Glutamatergic neuron (in vitro differentiated cells): ENCODE results near the gene GNB2. TPM values are rescaled to one million over a fixed set of nuclear protein-coding genes. Genes with fewer than 3 reads are reported as not detected.
"Not testable (repeated sequence)": the region's sequence is repeated elsewhere in the genome, so short reads cannot be mapped to it uniquely, and the experiment has no call there.

Experiments
- DNase-seq: peaks from one replicate; pipeline ENCODE4 v3.0.0; 2022
- H3K27ac Mint-ChIP-seq: one replicate; pipeline ENCODE4 v1.8.0; 2020; ENCODE audit warnings: mild to moderate bottlenecking, mixed read lengths, inconsistent platforms; ENCODE audit not compliant: unreplicated experiment
- H3K27me3 Mint-ChIP-seq: one replicate; pipeline ENCODE4 v1.8.0; 2020; ENCODE audit warnings: mild to moderate bottlenecking, moderate library complexity, mixed read lengths, inconsistent platforms; ENCODE audit not compliant: unreplicated experiment
- H3K36me3 Mint-ChIP-seq: one replicate; pipeline ENCODE4 v1.8.0; 2020; ENCODE audit warnings: mild to moderate bottlenecking, mixed read lengths, inconsistent platforms; ENCODE audit not compliant: unreplicated experiment
- H3K4me1 Mint-ChIP-seq: one replicate; pipeline ENCODE4 v1.8.0; 2020; ENCODE audit warnings: mild to moderate bottlenecking, low read depth, mixed read lengths, inconsistent platforms; ENCODE audit not compliant: unreplicated experiment
- H3K4me3 Mint-ChIP-seq: one replicate; pipeline ENCODE4 v1.8.0; 2020; ENCODE audit warnings: mild to moderate bottlenecking, mixed read lengths, inconsistent platforms; ENCODE audit not compliant: unreplicated experiment
- H3K9me3 Mint-ChIP-seq: one replicate; pipeline ENCODE4 v1.8.0; 2020; ENCODE audit warnings: mild to moderate bottlenecking, moderate library complexity, mixed read lengths, inconsistent platforms; ENCODE audit not compliant: unreplicated experiment
- total RNA-seq: library from RNA; stranded (reverse); fragmentation: NEBNext Ultra II Directional; extraction: Animal tissue kit (Norgen Biotek cat#: 25700); gene quantifications from one replicate; pipeline ENCODE4 v1.2.1, GENCODE V29; 2021; ENCODE audit not compliant: unreplicated experiment
- TF ChIP-seq, protein P1 (sequence below): fragments of 200-600 bp; sonication (generic); IDR thresholded peaks from one replicate; pipeline ENCODE4 v1.5.0; 2021; ENCODE audit not compliant: partially characterized antibody, unreplicated experiment

Gene GNB2
- total RNA-seq, 1 donor from 2014 or later: 275 TPM

DNA sequence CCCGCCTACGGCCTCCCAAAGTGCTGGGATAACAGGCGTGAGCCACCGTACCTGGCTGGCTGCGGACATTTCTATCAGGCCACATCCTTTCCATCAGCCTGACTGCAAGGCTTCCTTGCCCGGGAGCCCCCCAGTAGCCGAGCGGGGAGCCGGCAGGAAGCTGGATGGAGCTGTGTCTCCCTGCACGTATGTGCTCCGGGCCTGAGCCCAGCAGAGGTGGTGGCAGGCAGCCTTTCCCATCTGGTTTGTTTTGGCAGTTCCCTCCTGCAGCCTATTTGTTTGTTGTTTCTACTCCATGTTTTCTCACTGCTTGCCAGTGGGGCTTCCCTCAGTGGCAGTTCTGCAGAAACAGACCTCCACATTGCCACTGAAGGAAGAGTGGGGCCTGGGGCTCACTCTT is 37.8 kb downstream of the GNB2 start:
- H3K27ac Mint-ChIP-seq: no peak overlapping the region
- no peaks in the 10 kb centered on the region for H3K36me3 Mint-ChIP-seq
- H3K4me1 Mint-ChIP-seq: peaks cover 6% of the 10 kb centered on the region
- H3K27me3 Mint-ChIP-seq: peaks cover 2% of the 10 kb centered on the region
- H3K9me3 Mint-ChIP-seq: no peaks in the 10 kb centered on the region
- no peak overlapping the region for H3K4me3 Mint-ChIP-seq
- TF ChIP-seq, protein P1, sequence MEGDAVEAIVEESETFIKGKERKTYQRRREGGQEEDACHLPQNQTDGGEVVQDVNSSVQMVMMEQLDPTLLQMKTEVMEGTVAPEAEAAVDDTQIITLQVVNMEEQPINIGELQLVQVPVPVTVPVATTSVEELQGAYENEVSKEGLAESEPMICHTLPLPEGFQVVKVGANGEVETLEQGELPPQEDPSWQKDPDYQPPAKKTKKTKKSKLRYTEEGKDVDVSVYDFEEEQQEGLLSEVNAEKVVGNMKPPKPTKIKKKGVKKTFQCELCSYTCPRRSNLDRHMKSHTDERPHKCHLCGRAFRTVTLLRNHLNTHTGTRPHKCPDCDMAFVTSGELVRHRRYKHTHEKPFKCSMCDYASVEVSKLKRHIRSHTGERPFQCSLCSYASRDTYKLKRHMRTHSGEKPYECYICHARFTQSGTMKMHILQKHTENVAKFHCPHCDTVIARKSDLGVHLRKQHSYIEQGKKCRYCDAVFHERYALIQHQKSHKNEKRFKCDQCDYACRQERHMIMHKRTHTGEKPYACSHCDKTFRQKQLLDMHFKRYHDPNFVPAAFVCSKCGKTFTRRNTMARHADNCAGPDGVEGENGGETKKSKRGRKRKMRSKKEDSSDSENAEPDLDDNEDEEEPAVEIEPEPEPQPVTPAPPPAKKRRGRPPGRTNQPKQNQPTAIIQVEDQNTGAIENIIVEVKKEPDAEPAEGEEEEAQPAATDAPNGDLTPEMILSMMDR: no peak
- no peak for DNase-seq

DNA sequence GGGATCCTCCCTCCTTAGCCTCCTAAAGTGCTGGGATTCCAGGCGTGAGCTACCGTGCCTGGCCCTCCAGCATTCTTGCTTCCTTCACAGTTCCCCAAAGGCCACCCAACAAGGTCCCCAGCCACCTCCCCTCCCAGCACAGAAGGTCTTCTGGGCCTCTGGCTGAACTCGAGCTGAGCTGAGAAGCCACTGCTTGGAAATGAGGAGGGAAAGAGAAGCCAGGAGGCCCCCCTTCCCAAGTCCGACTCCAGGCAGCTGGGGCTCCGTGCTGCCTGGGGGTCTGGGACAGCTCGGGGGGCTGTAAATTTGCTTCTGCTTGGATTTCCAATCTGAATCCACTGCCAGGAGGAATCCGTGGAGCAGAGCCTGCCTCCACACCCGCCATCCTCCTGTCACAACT is 41.2 kb downstream of the GNB2 start:
- TF ChIP-seq, protein P1: no peak
- DNase-seq: no peak
- H3K27ac Mint-ChIP-seq: no peak overlapping the region

DNA sequence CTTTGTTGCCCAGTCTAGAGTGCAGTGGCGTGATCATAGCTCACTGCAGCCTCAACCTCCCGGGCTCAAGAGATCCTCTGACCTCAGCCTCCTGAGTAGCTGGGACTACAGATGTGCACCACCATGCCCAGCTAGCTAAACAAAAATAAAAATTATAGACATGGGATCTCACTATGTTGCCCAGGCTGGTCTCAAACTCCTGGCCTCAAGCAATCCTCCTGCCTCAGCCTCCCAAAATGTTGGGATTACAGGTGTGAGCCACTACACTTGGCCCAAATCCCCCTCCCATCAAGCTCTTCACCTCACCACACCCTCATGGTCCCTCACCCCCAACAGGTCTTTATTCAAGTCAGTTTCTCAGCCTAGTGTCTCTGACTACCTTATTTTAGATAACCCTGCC is 43.5 kb downstream of the GNB2 start:
- DNase-seq, H3K27ac Mint-ChIP-seq, H3K9me3 Mint-ChIP-seq, H3K4me1 Mint-ChIP-seq: not testable (repeated sequence)
- Mint-ChIP-seq H3K36me3 (peaks cover 11% of the 10 kb centered on the region), H3K4me3 (peak overlapping the region; percentile 23), H3K27me3 (peaks cover 12% of the 10 kb centered on the region)

More for the DNA sequence above, 41.2 kb downstream of the GNB2 start:
- H3K4me1 Mint-ChIP-seq: no peaks in the 10 kb centered on the region
- H3K4me3 Mint-ChIP-seq: no peak overlapping the region
- peaks cover 11% of the 10 kb centered on the region for H3K36me3 Mint-ChIP-seq
- H3K27me3 Mint-ChIP-seq: peaks cover 6% of the 10 kb centered on the region
- peaks cover 2% of the 10 kb centered on the region for H3K9me3 Mint-ChIP-seq

DNA sequence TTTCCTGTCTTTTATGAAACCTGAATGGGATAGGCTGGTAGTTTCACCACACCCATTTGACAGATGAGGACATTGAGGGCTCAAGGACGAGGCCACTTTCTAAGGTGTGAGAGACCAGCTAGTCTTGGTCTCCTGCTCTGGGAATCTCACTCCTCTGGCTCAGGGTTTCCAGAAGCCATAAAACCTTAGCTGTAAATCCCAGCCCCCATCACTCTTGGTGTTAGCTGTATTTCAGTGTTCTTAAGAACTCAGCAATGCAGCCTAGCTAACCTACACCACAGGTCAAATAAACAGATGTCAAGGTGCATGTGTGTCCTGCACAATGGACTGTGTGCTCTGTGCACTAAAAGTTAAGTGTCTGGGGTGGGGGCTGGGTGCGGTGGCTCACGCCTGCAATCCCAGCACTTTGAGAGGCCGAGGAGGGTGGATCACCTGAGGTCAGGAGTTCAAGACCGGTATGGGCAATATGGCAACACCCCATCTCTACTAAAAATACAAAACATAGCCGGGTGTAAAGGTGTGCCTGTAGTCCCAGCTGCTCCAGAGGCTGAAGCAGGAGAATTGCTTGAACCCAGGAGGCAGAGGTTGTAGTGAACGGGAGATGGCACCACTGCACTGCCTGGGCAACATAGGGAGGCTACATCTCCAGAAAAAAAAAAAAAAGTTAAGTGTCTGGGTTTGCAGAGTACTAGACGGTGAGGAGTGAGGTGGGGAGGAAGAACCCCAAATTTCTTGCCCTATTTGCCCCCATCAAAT is 46.2 kb downstream of the GNB2 start:
- Mint-ChIP-seq H3K36me3 (peaks cover 11% of the 10 kb centered on the region), H3K27me3 (peaks cover 15% of the 10 kb centered on the region), H3K4me3 (peak overlapping the region; percentile 55), H3K4me1 (peaks cover 5% of the 10 kb centered on the region), H3K9me3 (peaks cover 5% of the 10 kb centered on the region), H3K27ac (no peak overlapping the region)
- DNase-seq: no peak
- TF ChIP-seq, protein P1: no peak

DNA sequence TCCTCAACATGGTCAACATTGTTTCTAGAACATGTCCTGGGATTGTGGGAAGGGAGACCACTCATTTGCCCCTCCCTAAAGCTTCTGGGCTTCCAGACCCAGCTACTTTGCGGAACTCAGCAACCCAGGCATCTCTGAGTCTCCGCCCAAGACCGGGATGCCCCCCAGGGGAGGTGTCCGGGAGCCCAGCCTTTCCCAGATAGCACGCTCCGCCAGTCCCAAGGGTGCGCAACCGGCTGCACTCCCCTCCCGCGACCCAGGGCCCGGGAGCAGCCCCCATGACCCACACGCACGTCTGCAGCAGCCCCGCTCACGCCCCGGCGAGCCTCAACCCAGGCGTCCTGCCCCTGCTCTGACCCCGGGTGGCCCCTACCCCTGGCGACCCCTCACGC is 46.7 kb downstream of the GNB2 start, which contains the start of gene EPO:
Gene EPO, plus strand, starts transcription at position 190 of the 392 bp plus-strand sequence. CDS start 513 bp downstream, outside the sequence.
- Mint-ChIP-seq H3K9me3 (peaks cover 5% of the 10 kb centered on the region), H3K4me3 (peak within 1 kb of the TSS; percentile 68), H3K4me1 (peaks cover 5% of the 10 kb centered on the region), H3K27me3 (peaks cover 15% of the 10 kb centered on the region), H3K27ac (no peak within 1 kb of the TSS), H3K36me3 (peaks cover 11% of the 10 kb centered on the region)
- TF ChIP-seq, protein P1: no peak
- DNase-seq: no peak
